ENCODE data around the gene HILPDA.
"Not testable (repeated sequence)": the region's sequence is repeated elsewhere in the genome, so short reads cannot be mapped to it uniquely, and the experiment has no call there.

Gene HILPDA

GRCh38 chr7:128462460-128462859, 6.8 kb downstream of the HILPDA start:
- no peak for DNase-seq (ENCODE audit: low spot score)

GRCh38 chr7:128463345-128463744, 7.7 kb downstream of the HILPDA start:
- DNase-seq (ENCODE audit: low spot score): not testable (repeated sequence)

DNA sequence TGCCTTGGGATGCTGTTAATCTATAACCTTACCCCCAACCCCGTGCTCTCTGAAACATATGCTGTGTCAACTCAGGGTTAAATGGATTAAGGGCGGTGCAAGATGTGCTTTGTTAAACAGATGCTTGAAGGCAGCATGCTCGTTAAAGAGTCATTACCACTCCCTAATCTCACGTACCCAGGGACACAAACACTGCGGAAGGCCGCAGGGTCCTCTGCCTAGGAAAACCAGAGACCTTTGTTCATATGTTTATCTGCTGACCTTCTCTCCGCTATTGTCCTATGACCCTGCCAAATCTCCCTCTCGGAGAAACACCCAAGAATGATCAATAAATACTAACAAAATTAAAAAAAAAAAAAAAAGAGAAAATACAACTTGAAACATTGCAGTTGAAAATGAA, 8.3 kb downstream of the HILPDA start:
- not testable (repeated sequence) for DNase-seq (ENCODE audit: low spot score)

DNA sequence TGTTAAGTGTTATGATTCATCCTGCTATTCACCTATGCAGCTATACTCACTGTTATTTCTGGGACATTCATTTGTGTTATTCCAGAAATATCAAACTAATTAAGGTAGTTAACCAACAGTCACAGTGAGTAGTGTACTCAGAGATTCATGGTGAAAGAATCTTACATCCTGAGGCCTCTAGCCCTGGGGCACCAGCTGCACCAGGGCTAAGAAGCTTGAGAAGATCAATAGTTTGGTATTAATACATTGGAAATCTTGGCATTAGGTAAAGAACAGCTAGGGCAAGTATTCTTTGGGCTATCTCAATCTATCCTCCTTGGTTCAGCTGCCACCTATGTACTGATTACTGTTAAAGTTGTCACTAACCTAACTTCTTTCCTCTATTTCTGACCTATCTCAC, 11.2 kb downstream of the HILPDA start:
- DNase-seq (ENCODE audit: low spot score): not testable (repeated sequence)

GRCh38 chr7:128476402-128477335, 21.0 kb downstream of the HILPDA start, which contains the start of gene METTL2B:
Gene METTL2B (plus strand): TSS chr7:128476748. CDS start chr7:128476766, 18 bp downstream.
- peak; percentile 95 for DNase-seq (ENCODE audit: low spot score)

DNA sequence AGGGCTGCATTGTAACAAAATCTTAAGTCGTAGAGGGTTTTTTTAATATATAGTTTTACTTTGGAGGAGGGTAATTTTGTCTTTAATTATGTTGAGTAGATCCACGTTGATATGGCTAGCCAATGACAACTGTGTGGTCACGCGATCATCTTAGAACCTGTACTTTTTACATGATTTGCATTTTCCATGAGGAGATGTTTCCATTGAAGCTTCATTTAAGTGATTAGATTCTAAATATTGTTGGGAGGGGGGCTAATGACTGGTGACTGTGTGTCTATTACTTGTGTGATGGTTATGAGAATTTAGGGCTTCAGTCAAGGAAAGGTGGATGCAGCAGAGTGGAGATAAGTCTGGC, 21.6 kb downstream of the HILPDA start:
- not testable (repeated sequence) for DNase-seq (ENCODE audit: low spot score)

- not testable (repeated sequence) for DNase-seq (ENCODE audit: low spot score)
Observed at GRCh38 chr7:128479082-128479481, 23.4 kb downstream of the HILPDA start.

- not testable (repeated sequence) for DNase-seq (ENCODE audit: low spot score)
Observed at GRCh38 chr7:128488134-128488533, 32.5 kb downstream of the HILPDA start.

GRCh38 chr7:128497405-128497804, 41.7 kb downstream of the HILPDA start:
- no peak for DNase-seq (ENCODE audit: low spot score)

DNA sequence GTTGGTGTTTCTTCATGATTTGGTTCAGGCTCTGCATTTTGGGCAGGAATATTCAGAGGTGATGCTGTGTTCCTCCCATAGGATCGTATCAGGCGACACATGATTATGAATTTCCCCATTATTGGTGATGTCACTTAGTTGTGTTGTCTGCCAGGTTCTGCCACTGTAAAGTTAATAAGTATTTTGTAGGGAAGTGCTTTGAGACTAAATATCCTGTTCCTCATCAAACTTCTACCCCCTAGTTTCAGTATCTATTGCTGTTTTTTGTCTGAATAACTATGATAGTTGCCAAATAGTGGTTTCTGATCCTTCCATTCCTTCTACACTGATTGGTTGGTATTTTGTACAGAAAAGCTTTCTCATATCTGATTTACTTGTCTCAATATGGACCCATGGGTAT, 49.7 kb downstream of the HILPDA start:
- not testable (repeated sequence) for DNase-seq (ENCODE audit: low spot score)

DNA sequence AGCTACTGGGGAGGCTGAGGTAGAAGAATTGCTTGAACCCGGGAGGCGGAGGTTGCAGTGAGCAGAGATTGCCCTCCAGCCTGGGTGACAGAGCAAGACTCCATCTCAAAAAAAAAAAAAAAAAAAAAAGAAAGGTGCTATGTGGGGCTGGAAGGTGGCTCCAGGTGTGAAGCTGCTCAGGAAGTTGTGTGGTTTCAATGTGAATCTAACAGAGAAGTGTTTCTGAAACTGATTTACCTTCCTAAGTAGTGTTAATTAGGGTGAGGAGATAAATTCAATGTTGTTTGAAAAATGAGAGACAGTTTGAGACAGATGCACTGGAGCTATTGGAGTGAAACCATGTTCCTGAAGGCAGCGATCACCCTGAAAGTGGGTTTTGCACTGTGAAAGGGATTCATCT, 51.1 kb downstream of the HILPDA start:
- not testable (repeated sequence) for DNase-seq (ENCODE audit: low spot score)

DNA sequence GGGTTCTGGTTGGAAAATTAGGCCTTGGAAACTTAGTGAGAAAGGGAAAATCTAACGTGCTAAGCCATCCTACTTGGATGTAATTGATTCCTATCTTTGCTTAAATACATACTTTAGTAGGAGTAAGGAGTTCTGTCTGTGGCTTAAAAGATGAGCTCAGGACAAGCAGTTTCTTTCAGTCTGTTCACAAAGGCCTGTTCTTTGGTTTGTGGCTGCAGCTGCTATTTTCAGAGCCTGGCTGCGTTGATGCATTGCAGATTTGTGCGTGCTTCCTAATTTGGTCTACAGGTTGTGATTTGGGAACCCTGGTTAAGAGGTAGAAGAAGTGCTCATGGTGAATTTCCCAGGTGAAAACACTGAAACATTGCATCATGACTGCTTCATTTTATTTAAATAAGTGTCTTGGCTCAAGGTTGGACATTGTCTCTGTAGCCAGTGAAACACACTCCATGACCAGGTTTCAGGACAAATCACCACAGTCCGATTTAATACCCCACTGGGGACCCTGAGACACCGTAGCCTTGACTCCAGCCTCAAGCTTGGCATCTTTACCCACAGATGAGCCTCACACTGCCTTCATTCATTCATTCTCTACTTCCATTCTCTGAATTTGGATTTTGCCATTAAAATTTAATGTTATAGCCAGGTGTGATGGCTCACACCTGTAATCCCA, 51.8 kb downstream of the HILPDA start:
- DNase-seq (ENCODE audit: low spot score): not testable (repeated sequence)

Small RNA genes lying within 50 kb of the gene (small RNA-seq; reads per million reads assigned to genes)
- gene AC010655.1: 0 reads per million in 2 experiments
- gene AC010655.2: 0 reads per million in 2 experiments
- gene RF00017: 0 reads per million in 2 experiments
- gene RNU7-54P: 0 reads per million in 2 experiments
